Measurements from ENCODE around the gene DUS3L. TPM values are rescaled to one million over a fixed set of nuclear protein-coding genes. Genes with fewer than 3 reads are reported as not detected.

DUS3L gene
- total RNA-seq, 4 donors from 2014 or later = 27.4 to 132 (median 30.4) TPM

- DNase-seq (ENCODE audit: low spot score) = no peak
- no peak for ATAC-seq (ENCODE audit: low FRiP score)
- TF ChIP-seq, protein P1, sequence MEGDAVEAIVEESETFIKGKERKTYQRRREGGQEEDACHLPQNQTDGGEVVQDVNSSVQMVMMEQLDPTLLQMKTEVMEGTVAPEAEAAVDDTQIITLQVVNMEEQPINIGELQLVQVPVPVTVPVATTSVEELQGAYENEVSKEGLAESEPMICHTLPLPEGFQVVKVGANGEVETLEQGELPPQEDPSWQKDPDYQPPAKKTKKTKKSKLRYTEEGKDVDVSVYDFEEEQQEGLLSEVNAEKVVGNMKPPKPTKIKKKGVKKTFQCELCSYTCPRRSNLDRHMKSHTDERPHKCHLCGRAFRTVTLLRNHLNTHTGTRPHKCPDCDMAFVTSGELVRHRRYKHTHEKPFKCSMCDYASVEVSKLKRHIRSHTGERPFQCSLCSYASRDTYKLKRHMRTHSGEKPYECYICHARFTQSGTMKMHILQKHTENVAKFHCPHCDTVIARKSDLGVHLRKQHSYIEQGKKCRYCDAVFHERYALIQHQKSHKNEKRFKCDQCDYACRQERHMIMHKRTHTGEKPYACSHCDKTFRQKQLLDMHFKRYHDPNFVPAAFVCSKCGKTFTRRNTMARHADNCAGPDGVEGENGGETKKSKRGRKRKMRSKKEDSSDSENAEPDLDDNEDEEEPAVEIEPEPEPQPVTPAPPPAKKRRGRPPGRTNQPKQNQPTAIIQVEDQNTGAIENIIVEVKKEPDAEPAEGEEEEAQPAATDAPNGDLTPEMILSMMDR (IDR thresholded peaks at IDR 0.05) = no peak
Observed at GRCh38 chr19:5795382-5795919, 4.5 kb upstream of the DUS3L start.

- TF ChIP-seq, protein P1 (IDR thresholded peaks at IDR 0.05) = no peak
- DNase-seq (ENCODE audit: low spot score) (no peak), ATAC-seq (ENCODE audit: low FRiP score) (no peak)
Observed at GRCh38 chr19:5793188-5793587, 2.2 kb upstream of the DUS3L start.

GRCh38 chr19:5792224-5792623 lies 1.3 kb upstream of the DUS3L start:
- TF ChIP-seq, protein P1 (IDR thresholded peaks at IDR 0.05) = no peak
- DNase-seq (ENCODE audit: low spot score) = no peak
- no peak for ATAC-seq (ENCODE audit: low FRiP score)

GRCh38 chr19:5789886-5790558 lies 941 bp downstream of the DUS3L start:
- ATAC-seq (ENCODE audit: low FRiP score) (no peak), DNase-seq (ENCODE audit: low spot score) (no peak)
- TF ChIP-seq, protein P1 (IDR thresholded peaks at IDR 0.05) = no peak

DNA sequence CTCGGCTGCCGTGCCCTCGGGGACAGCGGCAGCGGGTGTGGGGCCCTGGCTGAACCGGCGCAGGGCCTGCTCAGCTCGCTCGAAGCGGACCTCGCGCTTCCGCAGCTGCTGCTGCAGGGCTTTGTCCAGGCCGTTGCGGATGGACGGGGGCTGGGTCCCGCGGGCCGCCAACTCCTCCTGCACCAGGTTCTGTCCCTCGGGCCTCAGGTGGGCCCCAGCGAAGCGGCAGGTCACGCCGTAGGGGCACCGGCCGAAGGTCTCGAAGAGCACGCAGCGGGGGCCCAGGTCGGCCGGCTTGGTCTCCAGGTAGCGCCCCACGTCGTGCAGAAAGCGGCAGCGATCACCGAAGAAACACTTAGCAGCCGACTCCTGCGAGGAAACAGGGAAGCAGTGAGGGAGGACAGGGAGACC lies 1.6 kb downstream of the DUS3L start:
- ATAC-seq (ENCODE audit: low FRiP score) (no peak), DNase-seq (ENCODE audit: low spot score) (no peak)
- TF ChIP-seq, protein P1 (IDR thresholded peaks at IDR 0.05) = no peak

DNA sequence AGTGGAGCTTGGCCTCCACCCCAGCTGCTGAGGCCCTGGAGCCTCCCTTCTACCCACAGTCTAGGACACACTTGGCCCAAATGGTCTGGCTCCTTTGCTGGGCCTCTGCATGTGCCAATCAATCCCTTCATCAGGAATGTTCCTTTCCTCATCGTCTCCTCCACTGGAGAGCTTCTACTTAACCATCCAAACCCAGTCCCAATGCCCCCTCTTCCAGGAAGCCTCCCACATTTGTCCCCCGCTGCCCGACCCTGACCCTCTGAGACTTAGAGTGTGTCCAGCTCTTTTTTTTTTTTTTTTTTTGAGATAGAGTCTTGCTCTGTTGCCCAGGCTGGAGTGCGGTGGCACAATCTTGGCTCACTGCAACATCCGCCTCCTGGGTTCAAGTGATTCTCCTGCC lies 2.5 kb downstream of the DUS3L start:
- no peak for ATAC-seq (ENCODE audit: low FRiP score)
- no peak for DNase-seq (ENCODE audit: low spot score)
- TF ChIP-seq, protein P1 (IDR thresholded peaks at IDR 0.05) = no peak

Measured in omental fat pad (tissue), 4 donors.